ENCODE data around the gene ACTL6B. TPM values are rescaled to one million over a fixed set of nuclear protein-coding genes. Genes with fewer than 3 reads are reported as not detected.

ACTL6B gene
- total RNA-seq, 2 donors from 2014 or later, result not detected

DNA sequence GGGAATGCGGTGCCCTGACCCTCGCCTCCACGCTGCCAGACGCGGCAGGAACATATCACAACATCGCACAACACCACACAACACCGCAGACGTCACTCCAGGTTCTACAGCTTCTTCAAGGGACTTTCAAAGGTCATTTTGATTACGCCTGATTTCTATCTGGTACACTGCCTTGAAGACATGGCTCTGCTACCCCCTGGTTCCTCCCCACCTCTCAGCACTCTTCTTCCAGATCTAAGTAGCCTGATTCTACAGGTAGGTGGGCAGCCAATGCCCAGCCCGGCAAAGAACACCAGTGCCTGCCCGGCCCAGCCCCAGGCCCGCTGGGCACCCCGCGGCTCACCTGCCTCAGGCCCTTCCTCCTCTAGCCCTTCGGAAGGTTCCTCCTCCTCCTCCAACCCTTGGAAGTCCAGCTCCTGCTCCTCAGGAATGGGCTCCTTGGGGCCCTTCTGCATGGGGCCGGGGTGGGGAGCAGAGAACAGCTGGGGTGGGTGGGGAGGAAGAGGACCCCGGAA is 29.4 kb upstream of the ACTL6B start:
- Mint-ChIP-seq H3K9me3 (no peaks in the 10 kb centered on the region), H3K36me3 (ENCODE audit: low read depth) (peaks cover 42% of the 10 kb centered on the region), H3K4me3 (no peak overlapping the region)

GRCh38 chr7:100685049-100685605 is 28.9 kb upstream of the ACTL6B start:
- H3K9me3 Mint-ChIP-seq, result no peaks in the 10 kb centered on the region
- TF ChIP-seq CTCF (conservative IDR thresholded peaks at IDR 0.05), result no peak
- no peaks in the 10 kb centered on the region for H3K9me3 ChIP-seq (ENCODE audit: control insufficient read depth, low read length)
- no peak overlapping the region for H3K4me3 ChIP-seq (ENCODE audit: low read length)
- no peak overlapping the region for H3K9ac ChIP-seq (ENCODE audit: extremely low read depth, low read length, poor library complexity, severe bottlenecking)
- H3K27ac Mint-ChIP-seq, result no peak overlapping the region
- H3K4me1 ChIP-seq (ENCODE audit: control insufficient read depth, insufficient read depth, low read length), result no peaks in the 10 kb centered on the region
- DNase-seq, result no peak
- no peaks in the 10 kb centered on the region for H3K27me3 ChIP-seq (ENCODE audit: control insufficient read depth, insufficient read depth, low read length, poor library complexity, severe bottlenecking)
- 89 to 94% methylated on average over 5 to 18 of the region's 18 CpGs for WGBS, 2 experiments (ENCODE audit: insufficient coverage in 1 of 2, insufficient read length in 1 of 2)
- H3K36me3 Mint-ChIP-seq (ENCODE audit: low read depth), result peaks cover 42% of the 10 kb centered on the region
- no peak overlapping the region for H3K4me3 Mint-ChIP-seq
- H3K36me3 ChIP-seq (ENCODE audit: control insufficient read depth, insufficient read depth, low read length), result peaks cover 66% of the 10 kb centered on the region
- no peak overlapping the region for H3K27ac ChIP-seq (ENCODE audit: low read depth, low read length)
- no peaks in the 10 kb centered on the region for H3K27me3 Mint-ChIP-seq (ENCODE audit: insufficient read depth)
- H3K4me1 Mint-ChIP-seq, result peaks cover 3% of the 10 kb centered on the region

More for the DNA sequence above, 29.4 kb upstream of the ACTL6B start:
- TF ChIP-seq CTCF (conservative IDR thresholded peaks at IDR 0.05), result no peak
- no peak for DNase-seq
- H3K36me3 ChIP-seq (ENCODE audit: control insufficient read depth, insufficient read depth, low read length), result peaks cover 64% of the 10 kb centered on the region
- WGBS, 2 experiments (ENCODE audit: insufficient coverage in 1 of 2, insufficient read length in 1 of 2), result 89 to 94% methylated on average over 9 to 17 of the region's 17 CpGs
- H3K4me3 ChIP-seq (ENCODE audit: low read length), result no peak overlapping the region
- no peaks in the 10 kb centered on the region for H3K27me3 Mint-ChIP-seq (ENCODE audit: insufficient read depth)
- H3K4me1 ChIP-seq (ENCODE audit: control insufficient read depth, insufficient read depth, low read length), result no peaks in the 10 kb centered on the region
- H3K27ac Mint-ChIP-seq, result no peak overlapping the region
- no peaks in the 10 kb centered on the region for H3K27me3 ChIP-seq (ENCODE audit: control insufficient read depth, insufficient read depth, low read length, poor library complexity, severe bottlenecking)
- peaks cover 3% of the 10 kb centered on the region for H3K4me1 Mint-ChIP-seq
- H3K9ac ChIP-seq (ENCODE audit: extremely low read depth, low read length, poor library complexity, severe bottlenecking), result no peak overlapping the region
- H3K27ac ChIP-seq (ENCODE audit: low read depth, low read length), result no peak overlapping the region
- H3K9me3 ChIP-seq (ENCODE audit: control insufficient read depth, low read length), result no peaks in the 10 kb centered on the region

- no peak overlapping the region for H3K9ac ChIP-seq (ENCODE audit: extremely low read depth, low read length, poor library complexity, severe bottlenecking)
These were observed 28.3 kb upstream of the ACTL6B start for GRCh38 chr7:100684534-100685042.

More at GRCh38 chr7:100684534-100685042, 28.3 kb upstream of the ACTL6B start:
- no peaks in the 10 kb centered on the region for H3K9me3 Mint-ChIP-seq
- H3K27me3 Mint-ChIP-seq (ENCODE audit: insufficient read depth), result no peaks in the 10 kb centered on the region
- H3K4me3 ChIP-seq (ENCODE audit: low read length), result no peak overlapping the region
- peaks cover 66% of the 10 kb centered on the region for H3K36me3 ChIP-seq (ENCODE audit: control insufficient read depth, insufficient read depth, low read length)
- H3K4me3 Mint-ChIP-seq, result no peak overlapping the region
- no peak for TF ChIP-seq CTCF (conservative IDR thresholded peaks at IDR 0.05)
- no peaks in the 10 kb centered on the region for H3K9me3 ChIP-seq (ENCODE audit: control insufficient read depth, low read length)
- no peak overlapping the region for H3K27ac ChIP-seq (ENCODE audit: low read depth, low read length)
- WGBS, 2 experiments (ENCODE audit: insufficient coverage in 1 of 2, insufficient read length in 1 of 2), result 96 to 100% methylated on average over 4 to 16 of the region's 16 CpGs
- H3K27ac Mint-ChIP-seq, result no peak overlapping the region
- H3K4me1 Mint-ChIP-seq, result peaks cover under 1% of the 10 kb centered on the region
- H3K4me1 ChIP-seq (ENCODE audit: control insufficient read depth, insufficient read depth, low read length), result no peaks in the 10 kb centered on the region
- H3K36me3 Mint-ChIP-seq (ENCODE audit: low read depth), result peaks cover 40% of the 10 kb centered on the region
- no peak for DNase-seq
- no peaks in the 10 kb centered on the region for H3K27me3 ChIP-seq (ENCODE audit: control insufficient read depth, insufficient read depth, low read length, poor library complexity, severe bottlenecking)
